DND-41 (cell line): ENCODE results near the gene LBHD1.
"Not testable (repeated sequence)": the region's sequence is repeated elsewhere in the genome, so short reads cannot be mapped to it uniquely, and the experiment has no call there.

Experiments
- ATAC-seq: fragments of 200-7000 bp; cut with Tn5 transposase; 3 replicates; pipeline ENCODE4 v1.9.1; 2021; ENCODE audit warnings: low read depth; ENCODE audit not compliant: insufficient read depth
- DNase-seq: peaks from one replicate; pipeline ENCODE4 v3.0.0-alpha.2; 2020
- H2AFZ ChIP-seq: 2 replicates; pipeline ENCODE4 v1.6.0; 2012; ENCODE audit warnings: low read depth, low read length
- H3K27ac ChIP-seq: 2 replicates; pipeline ENCODE4 v1.5.1; 2012; ENCODE audit warnings: low read length, inconsistent platforms
- H3K27me3 ChIP-seq: fragments of 200-600 bp; sonication (generic); 2 replicates; pipeline ENCODE4 v1.6.0; 2012; ENCODE audit warnings: low read length, mild to moderate bottlenecking, inconsistent platforms; ENCODE audit not compliant: insufficient read depth, poor library complexity
- H3K36me3 ChIP-seq: 2 replicates; pipeline ENCODE4 v1.5.1; 2012; ENCODE audit warnings: low read length, inconsistent platforms; ENCODE audit not compliant: insufficient read depth
- H3K4me1 ChIP-seq: 2 replicates; pipeline ENCODE4 v1.5.1; 2012; ENCODE audit warnings: mild to moderate bottlenecking, low read length; ENCODE audit not compliant: insufficient read depth
- H3K4me2 ChIP-seq: 2 replicates; pipeline ENCODE4 v1.6.0; 2012; ENCODE audit warnings: mild to moderate bottlenecking, moderate library complexity, low read length, inconsistent platforms; ENCODE audit not compliant: insufficient read depth
- H3K4me3 ChIP-seq, 2 experiments: fragments of 200-600 bp in 1 of 2; shearing (Covaris generic) in 1 of 2; 2 replicates each; pipeline ENCODE4 v1.5.1; 2012 to 2016; ENCODE audit warnings: inconsistent platforms in 2 of 2, low read length in 2 of 2, mild to moderate bottlenecking in 2 of 2, low read depth in 1 of 2, moderate library complexity in 1 of 2
- H3K79me2 ChIP-seq: 2 replicates; pipeline ENCODE4 v1.6.0; 2012; ENCODE audit warnings: low read length, inconsistent platforms; ENCODE audit not compliant: insufficient read depth
- H3K9ac ChIP-seq: 2 replicates; pipeline ENCODE4 v1.6.0; 2012; ENCODE audit warnings: low read depth, mild to moderate bottlenecking, inconsistent platforms, low read length, moderate library complexity
- H3K9me3 ChIP-seq: 2 replicates; pipeline ENCODE4 v1.5.1; 2012; ENCODE audit warnings: low read length, moderate library complexity, mild to moderate bottlenecking, inconsistent platforms; ENCODE audit not compliant: insufficient read depth, severe bottlenecking
- H4K20me1 ChIP-seq: 2 replicates; pipeline ENCODE4 v1.6.0; 2012; ENCODE audit warnings: low read length; ENCODE audit not compliant: insufficient read depth
- EZH2 ChIP-seq: IDR thresholded peaks from 3 replicates; pipeline ENCODE4 v1.6.1; 2012; ENCODE audit warnings: borderline replicate concordance, low read depth, mild to moderate bottlenecking, moderate library complexity, low read length, inconsistent platforms; ENCODE audit not compliant: severe bottlenecking
- TF ChIP-seq, protein P1 (sequence below): IDR thresholded peaks from 2 replicates; pipeline ENCODE4 v1.5.1; 2012; ENCODE audit warnings: borderline replicate concordance, low read length, moderate library complexity, mild to moderate bottlenecking; ENCODE audit not compliant: poor library complexity, severe bottlenecking; ENCODE audit errors: extremely low read depth

LBHD1 gene

DNA sequence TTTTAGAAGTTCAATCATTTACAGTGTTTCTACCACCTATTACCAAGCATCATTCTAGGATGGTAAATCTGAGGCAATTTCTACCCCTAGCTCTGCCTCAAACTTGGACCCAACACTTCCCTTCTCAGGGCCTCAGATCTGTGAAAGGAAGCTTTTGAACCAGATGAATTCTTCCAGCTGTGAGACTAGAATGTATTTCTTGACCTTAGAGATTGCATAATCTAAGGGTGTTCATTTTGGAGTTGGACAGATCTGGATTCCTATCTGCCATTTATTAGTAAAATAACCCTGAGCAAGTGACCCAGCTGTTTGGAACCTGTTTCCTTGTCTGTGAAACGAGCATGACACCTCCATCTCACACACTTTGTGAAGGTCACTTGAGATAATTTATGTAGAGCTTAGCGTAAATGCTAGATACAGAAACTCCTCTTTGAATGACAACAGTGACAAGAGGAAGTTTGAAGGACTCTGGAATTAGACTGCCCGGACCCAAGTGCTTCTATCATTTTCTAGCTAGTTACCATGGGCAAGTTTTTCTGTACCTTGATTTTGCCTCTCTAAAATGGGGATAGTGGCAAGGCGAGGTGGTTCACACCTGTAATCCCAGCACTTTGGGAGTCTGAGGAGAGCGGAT is 15.2 kb downstream of the LBHD1 start:
- H3K9ac ChIP-seq = 0 out of 2 replicates have a peak overlapping the region, but pooled peaks have one; percentile 16
- DNase-seq (no peak), ATAC-seq (no peak)
- H3K36me3 ChIP-seq = no peaks in the 10 kb centered on the region; the same call in 1 of the 2 replicates
- H3K27me3 ChIP-seq = no peaks in the 10 kb centered on the region
- H3K4me1 ChIP-seq = peaks cover 19% of the 10 kb centered on the region
- H3K4me3 ChIP-seq = no peak overlapping the region
- no peaks in the 10 kb centered on the region for H4K20me1 ChIP-seq
- no peak overlapping the region for H3K27ac ChIP-seq
- H2AFZ ChIP-seq = peak overlapping the region; percentile 25; the same call in 1 of the 2 replicates
- H3K79me2 ChIP-seq = peaks cover 12% of the 10 kb centered on the region
- H3K9me3 ChIP-seq = no peaks in the 10 kb centered on the region
- no peak for TF ChIP-seq EZH2
- TF ChIP-seq, protein P1, sequence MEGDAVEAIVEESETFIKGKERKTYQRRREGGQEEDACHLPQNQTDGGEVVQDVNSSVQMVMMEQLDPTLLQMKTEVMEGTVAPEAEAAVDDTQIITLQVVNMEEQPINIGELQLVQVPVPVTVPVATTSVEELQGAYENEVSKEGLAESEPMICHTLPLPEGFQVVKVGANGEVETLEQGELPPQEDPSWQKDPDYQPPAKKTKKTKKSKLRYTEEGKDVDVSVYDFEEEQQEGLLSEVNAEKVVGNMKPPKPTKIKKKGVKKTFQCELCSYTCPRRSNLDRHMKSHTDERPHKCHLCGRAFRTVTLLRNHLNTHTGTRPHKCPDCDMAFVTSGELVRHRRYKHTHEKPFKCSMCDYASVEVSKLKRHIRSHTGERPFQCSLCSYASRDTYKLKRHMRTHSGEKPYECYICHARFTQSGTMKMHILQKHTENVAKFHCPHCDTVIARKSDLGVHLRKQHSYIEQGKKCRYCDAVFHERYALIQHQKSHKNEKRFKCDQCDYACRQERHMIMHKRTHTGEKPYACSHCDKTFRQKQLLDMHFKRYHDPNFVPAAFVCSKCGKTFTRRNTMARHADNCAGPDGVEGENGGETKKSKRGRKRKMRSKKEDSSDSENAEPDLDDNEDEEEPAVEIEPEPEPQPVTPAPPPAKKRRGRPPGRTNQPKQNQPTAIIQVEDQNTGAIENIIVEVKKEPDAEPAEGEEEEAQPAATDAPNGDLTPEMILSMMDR = no peak
- H3K4me2 ChIP-seq = no peak overlapping the region

DNA sequence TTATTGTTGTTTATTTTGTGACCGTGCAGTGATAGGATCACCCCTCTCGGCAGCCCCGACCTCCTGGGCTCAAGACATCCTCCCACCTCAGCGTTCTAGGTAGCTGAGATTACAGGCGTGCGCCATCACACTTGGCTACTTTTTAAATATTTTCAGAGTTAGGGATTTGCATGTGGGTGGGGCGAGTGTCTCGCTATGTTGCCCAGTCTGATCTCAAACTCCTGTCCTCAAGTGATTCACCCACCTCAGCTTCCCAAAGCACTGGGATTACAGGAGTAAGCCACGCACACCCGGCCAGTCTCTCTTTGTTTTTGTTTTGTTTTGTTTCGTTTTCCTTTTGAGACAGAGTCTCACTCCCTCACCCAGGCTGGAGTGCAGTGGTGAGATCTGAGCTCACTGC is 17.8 kb downstream of the LBHD1 start:
- ATAC-seq = no peak
- TF ChIP-seq, protein P1 = no peak
- no peak for TF ChIP-seq EZH2
- Histone ChIP-seq H3K4me1 (peaks cover 27% of the 10 kb centered on the region), H3K79me2 (peaks cover 31% of the 10 kb centered on the region), H2AFZ (peak overlapping the region; percentile 67), H3K27me3 (no peaks in the 10 kb centered on the region), H3K36me3 (peaks cover 10% of the 10 kb centered on the region), H3K9ac (peak overlapping the region; percentile 84), H3K4me3 (no peak overlapping the region), H3K9me3 (no peaks in the 10 kb centered on the region), H3K4me2 (peak overlapping the region; percentile 20), H4K20me1 (no peaks in the 10 kb centered on the region), H3K27ac (no peak overlapping the region)
- no peak for DNase-seq

DNA sequence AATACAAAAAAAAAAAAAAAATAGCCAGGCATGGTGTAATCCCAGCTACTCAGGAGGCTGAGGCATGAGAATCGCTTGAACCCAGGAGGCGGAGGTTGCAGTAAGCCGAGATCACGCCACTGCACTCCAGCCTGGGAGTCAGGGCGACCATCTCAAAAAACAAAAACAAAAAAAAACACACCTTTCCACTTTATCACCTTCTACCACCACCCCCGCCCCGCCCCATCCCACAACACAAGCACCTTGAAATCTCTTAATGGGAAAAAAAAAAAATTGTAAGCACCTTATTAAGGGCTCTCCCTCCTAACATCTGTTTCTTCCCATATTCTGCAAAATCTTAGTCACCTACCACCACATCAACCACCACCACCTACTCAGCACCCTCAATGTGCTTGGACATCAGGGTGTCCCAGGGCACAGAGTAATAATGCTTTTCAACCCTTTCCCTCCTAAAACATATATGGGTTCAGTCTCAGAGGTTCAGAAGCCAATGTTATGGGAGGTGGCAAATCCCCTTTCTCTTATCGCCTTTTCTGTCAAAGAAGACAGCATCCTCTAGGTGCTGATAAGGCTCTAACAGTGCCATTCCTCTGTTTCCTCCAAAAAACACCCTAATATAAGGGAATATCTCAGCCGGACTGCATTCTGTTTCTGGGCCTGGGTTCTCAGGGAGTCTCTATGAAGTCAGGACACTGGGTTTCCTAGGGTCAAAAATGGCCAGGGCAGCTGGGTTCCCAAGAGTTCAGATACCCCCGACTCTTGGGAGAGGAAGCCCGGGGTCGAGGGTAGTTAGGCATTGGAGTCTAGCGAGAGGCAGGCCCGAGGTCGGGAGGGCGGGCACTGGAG is 19.7 kb downstream of the LBHD1 start:
- Histone ChIP-seq H3K79me2 (peaks cover 46% of the 10 kb centered on the region), H2AFZ (peak overlapping the region; percentile 87), H3K27me3 (no peaks in the 10 kb centered on the region), H3K4me2 (peak overlapping the region; percentile 72), H3K9me3 (no peaks in the 10 kb centered on the region), H3K36me3 (peaks cover 27% of the 10 kb centered on the region), H4K20me1 (no peaks in the 10 kb centered on the region), H3K9ac (peak overlapping the region; percentile 84), H3K4me1 (peaks cover 36% of the 10 kb centered on the region), H3K27ac (peak overlapping the region; percentile 88), H3K4me3 (peak overlapping the region; percentile 75 to 82)
- TF ChIP-seq, protein P1 = no peak
- no peak for TF ChIP-seq EZH2
- DNase-seq = no peak
- ATAC-seq = no peak

DNA sequence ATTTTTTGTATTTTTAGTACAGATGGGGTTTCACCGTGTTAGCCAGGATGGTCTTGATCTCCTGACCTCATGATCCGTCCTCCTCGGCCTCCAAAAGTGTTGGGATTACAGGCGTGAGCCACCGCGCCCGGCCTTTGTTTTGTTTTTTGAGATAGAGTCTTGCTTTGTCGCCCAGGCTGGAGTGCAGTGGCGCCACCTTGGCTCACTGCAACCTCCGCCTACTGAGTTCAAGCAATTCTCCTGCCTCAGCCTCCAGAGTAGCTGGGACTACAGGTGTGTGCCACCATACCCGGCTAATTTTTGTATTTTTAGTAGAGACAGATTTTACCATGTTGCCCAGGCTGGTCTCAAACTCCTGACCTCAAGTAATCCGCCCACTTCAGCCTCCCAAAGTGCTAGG is 21.8 kb downstream of the LBHD1 start:
- not testable (repeated sequence) for H3K9me3 ChIP-seq, H3K27me3 ChIP-seq, H2AFZ ChIP-seq, H3K4me3 ChIP-seq, H4K20me1 ChIP-seq, H3K9ac ChIP-seq, H3K4me2 ChIP-seq, H3K27ac ChIP-seq, ATAC-seq, DNase-seq
- peaks cover 59% of the 10 kb centered on the region for H3K79me2 ChIP-seq
- H3K4me1 ChIP-seq = peaks cover 48% of the 10 kb centered on the region
- H3K36me3 ChIP-seq = peaks cover 27% of the 10 kb centered on the region
